Esophagus (tissue), 2 donors: Measurements from ENCODE around the gene ALG3. TPM values are rescaled to one million over a fixed set of nuclear protein-coding genes. Genes with fewer than 3 reads are reported as not detected.

Experiments
- H3K27ac ChIP-seq, 2 donors: one replicate each; pipeline ENCODE4 v1.5.1; 2013; ENCODE audit warnings: low read depth in 2 of 2, mild to moderate bottlenecking in 2 of 2, inconsistent platforms in 1 of 2, low read length in 1 of 2, moderate library complexity in 1 of 2
- H3K27me3 ChIP-seq, 2 donors: one replicate each; pipeline ENCODE4 v1.6.1; 2013; ENCODE audit warnings: low read length in 2 of 2, control low read depth in 1 of 2, mild to moderate bottlenecking in 1 of 2; ENCODE audit not compliant: insufficient read depth in 2 of 2, control insufficient read depth in 1 of 2
- H3K36me3 ChIP-seq, 2 donors: one replicate each; pipeline ENCODE4 v1.6.1; 2013; ENCODE audit warnings: low read length in 1 of 2; ENCODE audit not compliant: control insufficient read depth in 2 of 2, insufficient read depth in 2 of 2
- H3K4me1 ChIP-seq, 2 donors: one replicate each; pipeline ENCODE4 v1.6.1; 2013; ENCODE audit warnings: low read length in 1 of 2; ENCODE audit not compliant: control insufficient read depth in 2 of 2, insufficient read depth in 2 of 2
- H3K4me3 ChIP-seq, 2 donors: one replicate each; pipeline ENCODE4 v1.5.1; 2013; ENCODE audit warnings: low read length in 2 of 2, mild to moderate bottlenecking in 2 of 2, low read depth in 1 of 2, moderate library complexity in 1 of 2
- H3K9me3 ChIP-seq, 2 donors: one replicate each; pipeline ENCODE4 v1.6.1; 2013; ENCODE audit warnings: mild to moderate bottlenecking in 2 of 2, low read depth in 1 of 2, low read length in 1 of 2, moderate library complexity in 1 of 2; ENCODE audit not compliant: control insufficient read depth in 2 of 2, insufficient read depth in 1 of 2
- WGBS, 2 donors: extraction: QIAGEN DNeasy Blood & Tissue Kit; methylation state at CpG; one replicate each; pipeline ENCODE4 v1.1.7; 2013; 5-methylcytosine and 5-hydroxymethylcytosine counted together
- polyA plus RNA-seq, 2 donors: library from polyadenylated mRNA; stranded (reverse); fragments of 200-250 nt; gene quantifications; one replicate each; pipeline ENCODE4 v1.2.3, GENCODE V29; 2013
- donor health status: healthy with polysubstance abuse.
- donor health status: Bipolar disorder and iron deficiency.

The ALG3 gene
- polyA plus RNA-seq, 2 donors = 16.4 to 31.0 TPM

DNA sequence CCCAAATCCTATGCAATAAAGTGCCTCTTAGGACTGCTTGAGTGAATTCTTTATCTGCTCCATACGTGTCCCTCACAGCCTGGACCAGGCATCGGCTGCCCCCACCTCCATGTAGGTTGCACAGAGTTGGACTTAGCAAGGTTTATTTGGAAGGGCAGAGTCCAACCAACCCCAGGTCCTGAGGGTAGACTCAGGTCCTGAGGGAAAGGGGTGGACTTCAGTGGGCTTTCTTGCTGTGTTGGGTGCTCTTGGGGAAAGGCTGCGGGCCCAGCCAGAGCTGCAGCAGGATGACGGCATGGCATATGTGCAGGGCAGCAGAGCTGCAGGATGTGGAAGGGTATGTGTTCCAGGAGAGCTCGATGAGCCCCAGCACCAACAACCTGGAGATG lies 6.5 kb downstream of the ALG3 start:
- Histone ChIP-seq H3K27ac (no peak overlapping the region), H3K27me3 (no peaks in the 10 kb centered on the region), H3K4me1 (peaks cover 4 to 10% of the 10 kb centered on the region in 2 donors), H3K36me3 (peaks cover 9 to 29% of the 10 kb centered on the region in 2 donors), H3K4me3 (no peak overlapping the region), H3K9me3 (no peaks in the 10 kb centered on the region)
- WGBS, 2 donors = 76 to 82% methylated on average over 5 of the region's 5 CpGs

- no peaks in the 10 kb centered on the region for H3K27me3 ChIP-seq
- peaks cover 4 to 10% of the 10 kb centered on the region in 2 donors for H3K4me1 ChIP-seq
- peak overlapping the region; percentile 12 to 21 for H3K27ac ChIP-seq
- peaks cover 9 to 29% of the 10 kb centered on the region in 2 donors for H3K36me3 ChIP-seq
- no peaks in the 10 kb centered on the region for H3K9me3 ChIP-seq
- peak overlapping the region in 1 of 2 donors; percentile 21 for H3K4me3 ChIP-seq
- 20 to 27% methylated on average over 45 to 46 of the region's 46 CpGs for WGBS, 2 donors
Measured at GRCh38 chr3:184241447-184242296, 7.1 kb downstream of the ALG3 start.

DNA sequence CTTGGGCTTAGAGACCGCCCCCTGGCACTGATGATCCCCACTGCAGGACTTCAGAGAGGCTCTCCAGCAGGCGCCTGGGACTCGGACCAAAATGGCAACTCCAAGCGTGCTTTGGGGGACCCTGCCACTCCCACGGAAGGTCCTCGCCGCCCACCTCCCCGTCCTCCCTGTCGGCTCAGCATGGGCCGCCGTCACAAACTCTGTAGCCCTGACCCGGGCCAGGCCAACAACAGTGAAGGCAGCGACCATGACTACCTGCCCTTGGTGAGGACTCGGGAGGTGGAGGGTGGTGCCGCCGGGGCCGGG lies 7.7 kb downstream of the ALG3 start:
- no peak overlapping the region for H3K27ac ChIP-seq
- no peak overlapping the region for H3K4me3 ChIP-seq
- H3K4me1 ChIP-seq = peaks cover 4 to 10% of the 10 kb centered on the region in 2 donors
- WGBS, 2 donors = 28 to 32% methylated on average over 17 of the region's 17 CpGs
- H3K36me3 ChIP-seq = peaks cover 9 to 29% of the 10 kb centered on the region in 2 donors
- no peaks in the 10 kb centered on the region for H3K27me3 ChIP-seq
- no peaks in the 10 kb centered on the region for H3K9me3 ChIP-seq

DNA sequence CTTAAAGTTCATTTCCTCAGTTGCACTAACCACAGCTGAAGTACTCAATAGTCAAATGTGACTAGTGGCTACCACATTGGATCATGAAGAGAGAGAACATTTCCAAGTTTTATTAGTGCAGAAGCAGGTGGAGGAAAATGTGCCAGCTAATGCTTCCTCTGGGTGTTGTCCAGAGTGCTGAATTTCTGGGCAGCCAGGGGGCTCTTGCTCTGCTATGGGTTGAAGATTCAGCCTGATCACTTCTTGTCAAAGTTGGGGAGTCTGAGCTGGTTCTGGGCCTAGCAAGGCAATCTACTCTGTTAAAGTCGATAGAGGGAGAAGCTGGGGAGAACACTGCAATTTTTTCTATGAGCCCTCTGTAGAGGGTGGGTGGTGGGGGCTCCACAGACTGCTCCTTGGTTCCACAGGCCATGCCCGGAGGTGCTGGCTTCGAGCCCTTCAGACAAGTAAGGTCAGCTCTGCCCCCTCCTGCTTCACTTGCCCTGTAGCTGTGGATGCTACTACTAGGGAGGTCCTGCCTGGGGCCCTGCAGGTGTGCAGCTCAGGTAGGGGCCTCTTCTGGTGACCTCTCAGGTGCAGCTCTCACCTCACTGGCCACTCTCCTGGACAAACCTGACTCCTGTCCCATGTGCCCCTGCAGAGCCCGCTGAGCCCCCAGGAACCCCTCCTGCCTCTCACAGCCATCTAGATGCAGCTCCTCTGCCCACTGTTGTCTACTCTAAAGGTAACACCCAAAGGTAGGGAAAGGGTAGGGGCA lies 8.2 kb downstream of the ALG3 start:
- no peak overlapping the region for H3K4me3 ChIP-seq
- WGBS, 2 donors = 69 to 76% methylated on average over 4 of the region's 4 CpGs
- peaks cover 9 to 28% of the 10 kb centered on the region in 2 donors for H3K36me3 ChIP-seq
- H3K4me1 ChIP-seq = peaks cover 4 to 10% of the 10 kb centered on the region in 2 donors
- H3K27me3 ChIP-seq = no peaks in the 10 kb centered on the region
- no peak overlapping the region for H3K27ac ChIP-seq
- H3K9me3 ChIP-seq = no peaks in the 10 kb centered on the region

GRCh38 chr3:184239708-184240107 lies 9.1 kb downstream of the ALG3 start:
- H3K27ac ChIP-seq = no peak overlapping the region
- H3K4me1 ChIP-seq = peaks cover 4 to 10% of the 10 kb centered on the region in 2 donors
- WGBS, 2 donors = 82% methylated on average over 7 of the region's 7 CpGs
- H3K27me3 ChIP-seq = no peaks in the 10 kb centered on the region
- H3K9me3 ChIP-seq = no peaks in the 10 kb centered on the region
- H3K36me3 ChIP-seq = peaks cover 5 to 19% of the 10 kb centered on the region in 2 donors
- H3K4me3 ChIP-seq = no peak overlapping the region

DNA sequence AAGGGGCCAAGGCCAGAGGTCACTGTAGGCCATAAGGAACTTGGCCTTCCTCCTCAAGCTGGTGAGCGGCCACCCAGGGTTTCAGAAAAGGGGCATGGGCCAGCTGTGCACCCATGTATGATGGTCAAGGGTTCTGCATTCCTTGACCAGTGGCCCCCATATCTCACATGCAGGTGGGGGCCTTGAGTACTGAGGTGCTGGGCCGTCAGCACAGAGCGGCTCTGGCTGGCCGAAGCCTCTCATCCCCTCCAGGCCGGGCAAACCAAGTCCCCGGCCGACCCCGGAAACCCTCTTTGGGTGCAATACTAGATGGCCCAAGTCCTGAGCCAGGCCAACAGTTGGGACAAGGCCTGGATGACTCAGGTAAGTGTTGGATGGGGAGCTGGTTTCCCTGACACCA lies 9.5 kb downstream of the ALG3 start:
- Histone ChIP-seq H3K4me1 (peaks cover 4 to 13% of the 10 kb centered on the region in 2 donors), H3K27ac (no peak overlapping the region), H3K27me3 (no peaks in the 10 kb centered on the region), H3K9me3 (no peaks in the 10 kb centered on the region), H3K4me3 (no peak overlapping the region), H3K36me3 (peaks cover 4 to 17% of the 10 kb centered on the region in 2 donors)
- 92 to 98% methylated on average over 8 of the region's 8 CpGs for WGBS, 2 donors

GRCh38 chr3:184238246-184238818 lies 10.4 kb downstream of the ALG3 start:
- Histone ChIP-seq H3K27ac (no peak overlapping the region), H3K27me3 (no peaks in the 10 kb centered on the region), H3K4me3 (no peak overlapping the region), H3K9me3 (no peaks in the 10 kb centered on the region), H3K36me3 (peaks cover 0 to 10% of the 10 kb centered on the region in 2 donors), H3K4me1 (peaks cover 4 to 16% of the 10 kb centered on the region in 2 donors)
- 72 to 79% methylated on average over 13 of the region's 13 CpGs for WGBS, 2 donors

- Histone ChIP-seq H3K27ac (no peak overlapping the region), H3K27me3 (no peaks in the 10 kb centered on the region)
- WGBS, 2 donors = 29 to 38% methylated on average over 1 of the region's 1 CpG
Measured at GRCh38 chr3:184237807-184238206, 11.0 kb downstream of the ALG3 start.

DNA sequence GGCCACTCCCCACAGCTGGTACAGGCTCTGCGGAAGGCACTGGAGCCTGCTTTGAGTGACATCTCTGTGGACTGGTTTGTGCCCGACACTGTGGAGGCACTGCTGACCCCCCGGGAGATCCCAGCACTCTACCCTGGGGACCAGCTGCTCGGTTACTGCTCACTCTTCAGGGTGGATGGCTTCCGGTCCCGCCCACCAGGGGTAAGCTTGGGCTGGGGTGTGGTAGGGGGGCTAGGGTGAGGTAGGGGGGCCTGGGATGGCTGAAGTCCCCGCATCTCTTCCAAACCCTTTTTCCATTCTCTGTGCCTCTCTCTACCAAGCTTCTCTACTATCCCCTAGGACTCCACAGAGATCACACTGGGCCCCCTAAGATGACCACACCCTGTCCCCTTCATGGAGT lies 11.6 kb downstream of the ALG3 start:
- Histone ChIP-seq H3K36me3 (peaks cover 0 to 1% of the 10 kb centered on the region in 2 donors), H3K4me3 (no peak overlapping the region), H3K27ac (no peak overlapping the region), H3K4me1 (peaks cover 4 to 16% of the 10 kb centered on the region in 2 donors), H3K9me3 (no peaks in the 10 kb centered on the region), H3K27me3 (no peaks in the 10 kb centered on the region)
- WGBS, 2 donors = 82 to 90% methylated on average over 7 of the region's 7 CpGs

More at GRCh38 chr3:184237807-184238206, 11.0 kb downstream of the ALG3 start:
- no peaks in the 10 kb centered on the region for H3K9me3 ChIP-seq
- H3K4me1 ChIP-seq = peaks cover 4 to 16% of the 10 kb centered on the region in 2 donors
- H3K36me3 ChIP-seq = peaks cover 0 to 7% of the 10 kb centered on the region in 2 donors
- H3K4me3 ChIP-seq = no peak overlapping the region
